ENCODE measurements around the gene MAN1C1. TPM values are rescaled to one million over a fixed set of nuclear protein-coding genes. Genes with fewer than 3 reads are reported as not detected.
"Not testable (repeated sequence)": the region's sequence is repeated elsewhere in the genome, so short reads cannot be mapped to it uniquely, and the experiment has no call there.

MAN1C1 gene
- total RNA-seq, 1 donor from 2014 or later = 3.1 TPM

DNA sequence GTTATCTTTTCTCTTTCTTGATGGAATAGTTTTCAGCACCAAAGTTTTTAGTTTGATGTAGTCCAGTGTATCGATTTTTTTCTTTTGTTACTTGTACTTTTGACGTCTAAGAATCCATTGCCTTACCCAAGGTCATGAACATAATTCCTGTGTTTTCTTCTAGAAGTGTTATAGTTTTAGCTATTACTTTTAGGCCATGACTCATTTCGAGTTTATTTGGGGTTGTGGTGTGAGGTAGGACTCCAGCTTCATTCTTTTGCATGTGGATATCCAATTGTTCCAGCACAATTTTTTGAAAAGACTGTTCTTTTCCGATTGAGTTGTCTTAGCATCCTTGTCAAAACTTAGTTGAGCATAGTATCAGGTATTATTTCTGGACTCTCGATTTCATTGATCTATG, 104.0 kb downstream of the MAN1C1 start:
- no peak for DNase-seq

DNA sequence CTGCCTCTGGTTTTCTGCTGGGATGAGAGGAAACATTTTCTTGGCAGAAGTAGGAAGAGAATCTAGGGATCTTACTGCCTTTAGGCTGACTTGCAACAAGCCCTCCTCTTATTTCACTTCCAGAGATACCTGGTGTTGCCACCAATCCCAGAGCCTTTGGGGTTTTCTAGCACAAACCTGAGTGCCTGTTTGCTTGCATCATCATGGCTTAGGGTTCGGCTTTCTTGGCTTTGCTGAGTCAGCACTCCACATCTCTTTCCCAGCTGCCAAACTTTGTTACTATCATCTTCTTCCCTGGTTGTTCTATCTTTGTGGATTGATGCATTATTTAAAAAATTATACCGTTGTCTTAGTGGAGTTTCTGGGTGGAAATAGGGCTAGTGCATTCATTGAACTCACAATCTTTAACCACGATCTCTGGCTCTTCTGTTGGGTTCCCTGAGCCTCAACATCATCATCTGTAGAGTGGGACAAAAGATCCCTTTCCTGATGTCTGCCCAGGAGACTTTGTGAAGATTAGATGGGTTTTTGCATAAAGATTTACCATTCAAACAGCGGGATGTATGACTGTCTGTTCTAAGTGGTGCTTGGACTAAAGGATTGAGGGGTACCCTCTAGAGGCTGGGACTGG, 106.8 kb downstream of the MAN1C1 start:
- no peak for DNase-seq

DNA sequence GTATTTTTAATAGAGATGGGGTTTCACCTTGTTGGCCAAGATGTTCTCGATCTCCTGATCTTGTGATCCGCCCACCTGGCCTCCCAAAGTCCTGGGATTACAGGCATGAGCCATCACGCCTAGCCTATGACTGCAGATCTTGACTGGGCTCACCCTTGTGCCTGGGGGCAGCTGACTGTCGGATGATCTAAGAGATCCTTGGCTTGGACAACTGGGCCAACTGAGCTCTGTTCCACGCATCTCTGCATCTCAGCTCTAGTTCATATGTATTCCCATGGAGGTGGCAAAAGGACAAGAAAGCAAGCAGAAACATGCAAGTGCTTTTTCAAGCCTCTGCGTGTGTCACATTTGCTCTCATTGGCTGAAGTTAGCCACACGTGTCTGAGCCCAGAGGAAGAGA, 107.6 kb downstream of the MAN1C1 start:
- DNase-seq = no peak

DNA sequence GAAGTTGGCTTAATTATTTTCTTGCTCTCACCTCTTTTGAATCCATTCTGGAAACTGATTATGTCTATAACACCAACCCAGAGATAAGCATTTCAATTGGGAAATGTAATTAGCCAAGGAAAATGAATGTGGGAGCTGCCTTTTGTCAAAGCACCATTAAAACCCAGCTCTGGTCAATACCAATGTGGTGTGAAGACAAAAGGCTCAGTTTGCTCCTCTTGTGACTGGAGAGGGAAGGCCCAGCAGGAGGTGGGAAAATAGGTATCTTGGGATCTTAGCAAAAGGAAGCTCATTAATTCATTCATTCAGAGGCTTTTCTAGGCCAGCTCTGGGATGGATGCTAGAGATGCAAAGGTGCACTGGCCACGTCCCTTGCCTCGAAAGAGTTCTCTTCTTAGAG, 108.4 kb downstream of the MAN1C1 start:
- no peak for DNase-seq

DNA sequence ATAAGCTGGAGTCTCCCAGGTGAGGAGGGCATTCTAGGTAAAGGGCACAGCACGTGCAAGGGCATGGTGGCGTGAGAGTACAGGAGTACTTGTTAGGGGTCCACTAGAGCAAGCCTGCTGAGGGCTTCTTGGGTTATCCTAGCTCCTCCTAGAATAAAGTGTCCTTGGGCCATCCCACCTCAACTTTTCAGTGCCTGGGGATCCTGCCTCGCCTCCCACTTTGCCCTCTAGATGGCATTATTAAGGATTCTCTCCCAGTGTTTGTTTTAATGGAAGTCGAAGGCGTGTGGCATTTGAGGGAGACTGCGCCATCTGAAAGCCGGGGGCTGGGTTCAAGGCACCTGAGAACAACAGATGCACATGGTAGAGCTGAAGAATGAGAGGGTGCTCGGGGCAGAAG, 108.9 kb downstream of the MAN1C1 start:
- no peak for DNase-seq

DNA sequence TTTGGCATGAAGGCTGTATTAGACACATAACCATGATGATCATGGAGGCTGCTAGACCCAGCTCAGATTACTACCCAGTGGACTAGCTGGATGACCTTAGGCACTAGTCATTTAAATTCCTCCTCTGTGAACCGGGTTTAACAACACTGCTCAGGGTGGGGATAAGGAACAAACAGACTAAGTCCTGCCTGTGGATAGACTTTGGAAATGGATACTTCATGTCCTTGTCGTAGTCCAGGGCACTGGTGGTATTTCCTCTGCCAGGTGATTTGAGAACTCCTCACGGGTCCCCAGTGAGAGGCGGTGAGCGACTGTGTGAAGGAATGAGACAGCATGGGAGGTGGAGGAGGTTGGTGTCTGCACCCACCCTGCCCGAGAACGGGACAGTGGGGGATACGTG, 110.5 kb downstream of the MAN1C1 start:
- no peak for DNase-seq

DNA sequence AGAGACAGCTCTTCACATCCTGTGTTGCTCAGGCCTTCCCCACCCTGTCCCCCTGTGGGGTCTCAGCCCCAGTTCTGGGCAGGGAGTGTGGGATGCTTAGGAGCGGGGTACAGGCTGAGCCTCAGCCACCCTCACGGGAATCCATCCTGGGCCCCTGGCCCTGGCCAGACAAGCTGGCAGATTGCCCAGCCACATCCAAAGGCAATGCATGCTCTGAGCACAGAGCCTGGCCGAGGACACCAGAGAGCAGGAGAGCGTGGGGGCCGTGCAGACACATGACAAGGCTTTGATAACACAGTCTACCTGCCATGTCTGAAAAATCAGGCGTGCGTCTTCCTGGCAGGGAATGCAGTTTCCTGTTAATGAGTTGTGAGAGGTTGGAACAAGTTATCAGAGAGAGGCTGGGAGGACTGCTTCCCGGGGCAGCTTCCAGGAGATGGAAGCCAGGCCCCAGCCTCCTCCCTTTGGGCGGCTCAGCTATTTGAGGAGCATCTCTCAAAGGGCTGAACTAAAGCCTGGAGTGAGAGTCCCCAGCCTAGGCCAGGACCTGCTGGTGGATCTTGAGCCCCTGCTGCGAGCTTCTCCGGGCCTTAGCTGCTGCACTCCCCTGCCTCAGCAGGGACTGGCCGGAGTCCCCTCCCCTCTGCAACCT, 111.2 kb downstream of the MAN1C1 start:
- DNase-seq = peak; percentile 14

DNA sequence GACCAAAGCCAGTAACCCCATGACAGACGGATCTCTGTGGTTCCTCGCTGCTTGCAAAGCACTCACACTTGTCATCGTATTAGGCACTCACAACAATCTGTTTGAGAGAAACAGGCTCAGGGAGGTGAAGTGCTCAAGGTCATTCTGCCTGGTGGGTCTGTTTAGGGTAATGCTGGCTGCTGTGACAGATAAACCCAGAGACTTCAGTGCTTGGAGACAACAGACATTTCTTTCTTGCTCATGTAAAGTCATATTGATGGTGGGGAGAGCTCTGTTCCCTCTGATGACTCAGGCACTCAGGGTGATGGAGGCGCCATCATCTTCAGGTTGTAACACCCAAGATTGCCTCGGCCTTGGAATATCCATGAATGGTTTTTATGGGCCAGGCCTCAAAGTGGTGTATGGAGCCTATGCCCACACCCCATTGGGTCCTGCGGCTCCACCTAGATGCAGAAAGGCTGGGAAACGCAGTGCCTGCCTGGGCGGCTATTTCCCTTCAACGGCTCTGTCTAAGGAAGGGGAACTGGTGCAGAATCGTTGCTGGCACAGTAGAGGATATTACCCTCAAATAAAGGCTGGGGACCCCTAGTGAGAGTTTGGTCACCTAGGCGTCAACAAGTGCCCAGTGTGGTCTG, 111.8 kb downstream of the MAN1C1 start:
- DNase-seq = no peak

DNA sequence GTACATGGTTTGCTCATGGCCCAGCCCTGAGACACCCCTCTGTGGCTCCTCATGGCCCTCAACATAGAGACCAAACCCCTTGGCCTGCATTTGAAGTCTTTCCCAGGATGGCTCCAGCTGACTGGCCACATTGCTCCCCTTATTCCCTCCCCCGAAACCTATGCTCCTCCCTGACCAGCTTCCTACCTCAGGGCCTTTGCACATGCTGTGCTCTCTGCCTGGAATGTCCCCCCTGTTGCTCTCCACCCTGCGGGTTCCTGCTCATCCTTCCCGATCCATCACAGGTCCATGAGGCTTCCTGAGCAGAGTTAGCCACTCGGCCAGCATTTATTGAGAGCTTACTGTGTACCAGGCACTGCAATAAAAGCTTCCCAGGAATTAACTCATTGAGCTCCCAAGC, 112.5 kb downstream of the MAN1C1 start:
- DNase-seq = no peak

DNA sequence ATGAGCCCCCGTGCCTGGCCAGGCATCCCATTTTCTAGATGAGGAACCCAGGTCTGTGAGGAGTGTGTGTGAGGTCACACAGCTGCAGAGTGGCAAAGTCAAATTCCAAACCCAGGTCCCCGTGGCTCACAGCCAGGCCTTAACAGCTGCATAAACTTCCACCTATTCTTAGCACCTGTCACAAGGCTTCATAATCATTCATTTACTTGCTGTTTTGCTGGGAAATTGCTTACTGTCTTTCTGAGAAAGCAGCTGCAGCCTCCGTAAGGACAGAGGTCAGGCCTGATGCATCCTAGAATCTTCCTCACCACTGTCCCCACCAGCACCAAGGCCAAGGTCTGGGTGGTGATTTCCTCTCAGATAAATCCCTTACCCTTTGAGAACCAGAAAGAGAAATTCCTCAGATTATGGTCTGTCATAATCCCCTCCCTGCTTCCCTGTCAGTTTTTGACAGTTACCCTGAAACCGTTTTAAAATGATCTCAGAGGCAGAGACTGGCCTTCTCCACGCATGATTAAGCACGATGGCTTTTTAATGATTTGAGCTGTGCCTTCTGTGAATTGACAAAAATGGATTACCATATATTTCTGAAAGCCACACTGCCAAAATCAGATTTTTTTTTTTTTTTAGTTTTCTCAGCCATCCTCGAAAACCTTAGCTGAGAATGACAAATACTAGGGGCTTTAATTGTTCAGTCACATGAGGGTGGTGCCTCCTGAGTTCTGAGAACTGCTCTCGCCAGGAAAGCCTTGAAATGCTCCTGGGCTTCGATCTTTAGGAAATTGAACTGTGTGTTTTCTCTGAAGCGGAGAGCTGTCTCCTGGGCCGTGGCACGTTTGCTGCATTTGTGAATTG, 113.4 kb downstream of the MAN1C1 start:
- peak; percentile 61 for DNase-seq

DNA sequence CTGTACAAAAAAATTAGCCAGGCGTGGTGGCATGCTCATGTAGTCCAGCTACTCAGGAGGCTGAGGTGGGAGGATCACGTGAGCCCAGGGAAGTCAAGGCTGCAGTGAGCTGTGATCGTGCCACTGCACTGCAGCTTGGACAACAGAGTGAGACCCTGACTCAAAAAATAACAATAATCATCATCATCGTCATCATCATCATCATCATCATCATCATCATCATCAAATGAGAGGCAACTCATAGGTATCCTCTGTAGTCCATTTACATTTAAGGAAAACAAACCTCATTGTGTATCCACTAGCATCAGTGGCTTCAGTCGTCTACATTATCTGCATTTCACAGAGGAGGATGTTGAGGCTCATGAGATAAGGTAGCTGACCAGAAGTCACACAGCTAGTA, 114.6 kb downstream of the MAN1C1 start:
- DNase-seq = no peak

DNA sequence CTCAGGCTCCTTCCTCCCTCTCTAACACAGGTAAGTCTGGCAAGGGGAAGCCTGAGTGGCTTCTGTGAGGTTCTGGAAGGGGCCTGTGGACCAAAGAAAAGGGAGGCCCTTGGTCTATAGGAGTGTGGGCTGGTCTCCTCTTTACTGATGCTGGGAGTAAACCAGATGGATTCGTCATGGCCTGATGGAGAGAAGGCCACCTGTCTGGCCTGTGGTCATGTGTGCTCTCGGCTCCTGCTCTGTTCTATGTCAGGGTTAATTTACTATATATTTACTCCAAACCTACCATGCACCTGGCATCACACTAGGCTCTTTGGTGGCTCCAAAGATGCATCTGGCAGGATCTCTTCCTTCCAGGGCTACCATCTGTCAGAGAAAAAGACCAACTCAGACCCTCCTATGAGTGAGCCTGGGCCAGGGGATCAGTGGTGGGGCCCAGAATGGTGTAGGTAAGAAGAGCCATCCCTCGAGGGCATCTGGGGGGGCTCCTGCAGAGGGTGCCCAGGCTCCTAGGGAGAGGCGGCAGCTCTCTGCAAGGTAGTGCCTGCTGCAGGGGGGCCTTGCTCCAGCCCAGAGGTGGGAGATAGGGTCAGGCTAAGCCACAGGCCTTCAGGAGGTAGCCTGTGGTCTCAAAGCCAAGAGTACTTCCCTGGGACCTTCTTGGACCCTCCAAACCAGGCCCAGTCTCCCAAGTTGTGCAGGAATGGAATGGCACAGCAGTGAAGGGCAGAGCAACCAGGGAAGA, 115.2 kb downstream of the MAN1C1 start:
- no peak for DNase-seq

DNA sequence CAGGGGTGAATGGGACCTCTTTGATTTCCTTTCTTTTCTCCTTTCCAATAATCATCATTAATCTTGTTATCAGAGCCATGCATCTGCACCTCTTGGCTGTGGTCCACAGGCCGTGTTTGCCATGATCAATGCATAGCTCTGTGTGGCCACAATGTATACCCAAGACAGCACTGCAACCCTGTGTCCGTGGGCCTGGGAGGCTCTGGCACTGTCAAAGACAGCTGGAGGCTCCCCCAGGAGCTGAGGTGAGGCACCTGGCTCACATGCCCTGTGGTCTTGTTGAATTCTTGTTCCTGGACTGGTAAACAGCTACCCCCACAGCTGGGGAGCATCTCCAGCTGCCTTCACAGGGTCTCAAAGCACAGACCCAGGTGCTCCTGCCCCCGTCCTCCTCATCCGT, 116.2 kb downstream of the MAN1C1 start:
- no peak for DNase-seq

DNA sequence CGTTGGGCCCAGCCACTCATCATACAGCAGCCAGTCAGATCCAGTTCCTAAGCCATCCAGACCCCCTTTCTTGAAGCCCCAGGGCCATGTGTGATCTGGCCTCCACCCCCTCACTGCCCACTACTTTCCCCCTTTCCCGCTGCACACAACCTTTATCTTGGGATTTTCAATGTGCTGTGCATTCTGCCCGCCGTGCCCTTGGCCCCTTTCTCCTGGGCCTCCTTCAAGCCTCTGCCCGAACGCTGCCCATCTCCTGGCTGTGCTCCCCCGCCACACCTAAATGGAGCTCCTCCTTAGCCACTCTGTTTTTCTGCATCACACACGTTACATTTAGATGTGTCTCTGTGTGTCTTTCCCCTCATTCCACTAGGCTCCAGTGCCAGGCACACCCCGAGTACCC, 116.7 kb downstream of the MAN1C1 start:
- DNase-seq = no peak

DNA sequence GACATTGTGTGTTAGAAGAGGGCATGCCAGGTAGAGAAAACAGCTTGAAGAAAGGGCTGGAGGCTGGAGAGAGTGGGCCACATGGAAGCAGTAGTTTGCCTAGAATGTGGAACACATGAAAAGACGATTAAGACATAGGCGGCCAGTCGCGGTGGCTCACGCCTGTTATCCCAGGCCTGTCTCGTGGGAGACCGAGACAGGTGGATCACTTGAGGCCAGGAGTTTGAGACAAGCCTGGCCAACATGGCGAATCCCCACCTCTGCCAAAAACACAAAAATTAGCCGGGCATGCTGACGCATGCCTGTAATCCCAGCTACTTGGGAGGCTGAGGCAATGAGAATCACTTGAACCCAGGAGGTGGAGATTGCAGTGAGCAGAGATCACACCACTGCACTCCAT, 118.4 kb downstream of the MAN1C1 start:
- DNase-seq = not testable (repeated sequence)

DNA sequence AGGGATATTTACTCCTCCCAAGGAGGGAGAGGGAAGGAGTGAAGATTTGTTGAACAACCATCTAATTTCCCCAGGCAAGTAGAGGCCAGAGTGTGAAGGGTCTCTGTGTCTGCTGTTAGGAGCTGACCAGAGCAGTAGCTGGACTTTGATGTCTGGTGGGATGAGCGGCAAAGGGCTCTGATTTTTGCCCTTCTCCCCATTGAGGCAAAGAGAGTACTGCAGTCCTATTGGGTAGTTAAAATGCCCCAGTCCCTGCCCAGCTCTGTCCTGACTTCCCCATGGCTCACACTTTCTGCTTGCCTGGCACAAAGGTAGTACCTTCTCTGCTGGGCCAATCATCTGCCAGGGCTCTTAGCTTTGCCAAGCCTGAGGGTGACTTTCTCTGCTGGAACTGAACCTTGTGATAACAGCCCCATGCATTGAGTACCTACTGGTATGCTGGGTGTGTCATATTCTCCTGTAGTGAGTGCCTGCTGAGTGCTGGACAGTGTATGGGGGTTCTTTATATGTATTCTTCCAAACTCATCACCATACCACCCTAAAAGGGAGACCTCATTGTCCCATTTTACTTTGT, 119.5 kb downstream of the MAN1C1 start:
- DNase-seq = no peak

DNA sequence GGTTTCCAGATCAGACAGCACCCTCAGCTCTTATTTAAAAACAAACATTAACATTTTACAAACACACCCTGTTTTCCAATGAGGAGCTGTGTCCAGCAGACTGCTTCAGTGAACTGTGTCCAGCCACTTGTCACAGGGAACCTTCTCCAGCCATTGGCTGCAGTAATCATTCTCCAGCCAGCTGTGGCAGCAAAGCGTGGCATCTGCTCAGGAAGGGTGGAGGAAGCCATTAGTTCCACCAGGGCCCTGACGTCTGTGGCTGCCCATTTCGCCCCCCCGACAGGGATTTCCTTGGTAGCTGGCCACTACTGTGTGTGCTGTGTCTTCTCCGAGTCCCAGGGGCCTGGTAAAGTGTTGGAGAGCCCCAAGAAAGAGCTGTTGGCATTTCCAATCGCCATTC, 120.5 kb downstream of the MAN1C1 start:
- peak; percentile 52 for DNase-seq

DNA sequence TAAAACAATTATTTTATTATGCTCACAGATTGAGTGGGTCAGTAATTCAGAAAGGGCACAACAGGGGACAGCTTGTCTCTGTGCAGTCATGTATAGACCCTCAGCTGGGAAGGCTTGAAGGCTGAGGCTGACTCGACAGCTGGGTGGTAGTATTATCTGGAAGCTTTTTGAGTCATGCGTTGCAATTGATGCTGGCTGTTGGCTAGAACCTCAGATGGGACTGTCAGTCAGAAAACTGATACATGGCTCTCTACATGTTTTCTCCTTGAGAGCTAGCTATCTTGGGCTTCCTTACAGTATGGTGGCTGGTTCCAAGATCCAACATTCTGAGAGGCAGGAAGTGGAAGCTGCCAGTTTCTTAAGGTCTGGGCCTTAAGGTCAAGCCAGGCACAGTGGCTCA, 121.9 kb downstream of the MAN1C1 start:
- no peak for DNase-seq

DNA sequence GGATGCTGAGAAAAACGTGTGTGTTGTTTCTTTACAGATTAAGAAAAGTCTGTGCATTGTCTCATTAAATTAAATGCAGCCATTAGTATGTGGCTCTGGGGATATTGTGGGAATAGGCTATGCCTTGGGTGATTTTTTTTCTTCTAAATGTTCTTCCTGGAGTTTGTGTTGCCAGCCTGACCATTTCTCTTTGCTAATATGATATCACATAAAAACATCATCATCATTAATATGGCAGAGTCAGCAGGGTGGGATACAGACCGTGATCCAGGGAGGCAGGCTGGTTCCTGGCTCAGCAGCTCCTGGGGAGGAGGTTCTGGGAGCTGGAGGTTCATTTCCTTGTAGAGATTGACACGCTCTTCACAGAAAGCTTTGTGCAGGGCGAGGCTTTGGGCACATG, 122.8 kb downstream of the MAN1C1 start:
- no peak for DNase-seq

DNA sequence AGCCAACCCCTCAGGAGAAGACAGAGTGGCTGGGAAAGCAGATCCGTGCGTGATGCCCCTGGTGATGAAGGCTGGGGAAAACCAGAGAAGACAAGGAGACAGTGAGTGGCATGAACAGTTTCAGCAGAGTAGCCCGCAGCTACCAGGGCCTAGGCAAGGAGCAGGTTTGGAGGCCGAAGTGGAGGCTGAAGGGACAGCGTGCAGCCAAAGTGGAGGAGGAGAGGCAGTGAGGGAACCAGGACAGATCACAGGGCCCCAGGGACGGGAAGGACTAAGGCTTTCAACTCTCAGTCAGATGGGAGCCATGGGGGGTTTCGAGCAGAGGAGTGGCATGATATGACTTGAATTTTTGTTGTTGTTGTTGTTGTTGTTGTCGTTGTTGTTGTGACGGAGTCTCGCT, 123.5 kb downstream of the MAN1C1 start:
- DNase-seq = no peak

DNA sequence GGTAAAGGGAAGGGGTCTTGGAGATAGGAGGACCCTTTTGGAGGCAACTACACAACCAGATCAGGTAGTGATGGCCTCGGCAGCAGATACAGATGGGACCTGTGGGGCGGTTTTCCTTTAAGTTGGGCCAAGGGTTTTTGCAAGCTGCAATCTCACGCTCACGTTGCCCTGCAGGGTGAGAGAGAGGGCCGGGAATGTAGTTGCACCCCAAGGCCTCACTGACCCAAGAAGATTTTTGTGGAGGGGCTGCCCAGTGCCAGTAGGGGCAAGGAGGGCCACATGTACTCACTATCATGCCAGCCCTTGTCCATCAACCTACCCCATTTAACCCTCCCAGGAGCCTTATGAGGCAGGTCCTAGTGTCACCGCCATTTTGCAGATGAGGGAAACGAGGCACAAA, 125.7 kb downstream of the MAN1C1 start:
- no peak for DNase-seq
